Fibroblast of skin of back (primary cell): ENCODE results near the gene NDUFS3. TPM values are rescaled to one million over a fixed set of nuclear protein-coding genes. Genes with fewer than 3 reads are reported as not detected.
"Not testable (repeated sequence)": the region's sequence is repeated elsewhere in the genome, so short reads cannot be mapped to it uniquely, and the experiment has no call there.

Experiments
- DNase-seq: peaks from one replicate; pipeline ENCODE4 v3.0.0-alpha.2; 2013
- polyA plus RNA-seq, 2 experiments: library from polyadenylated mRNA; unstranded; fragments of 120-200 nt; gene quantifications; one replicate each; pipeline ENCODE4 v1.2.1, GENCODE V29; 2013; ENCODE audit not compliant: insufficient read length in 2 of 2

The NDUFS3 gene
- 67.5 TPM for polyA plus RNA-seq (2013, experiment 1 of 2; ENCODE audit: insufficient read length)
- 50.1 TPM for polyA plus RNA-seq (2013, experiment 2 of 2; ENCODE audit: insufficient read length)

GRCh38 chr11:47578524-47579494, at the start of gene NDUFS3, which contains the start of gene KBTBD4:
Gene NDUFS3, plus strand, starts transcription at chr11:47579074. Its CDS starts 18 bp downstream, at chr11:47579092.
Gene KBTBD4, minus strand, starts transcription at chr11:47578970. Its CDS starts 19 bp downstream, at chr11:47578951.
- peak; percentile 86 for DNase-seq

DNA sequence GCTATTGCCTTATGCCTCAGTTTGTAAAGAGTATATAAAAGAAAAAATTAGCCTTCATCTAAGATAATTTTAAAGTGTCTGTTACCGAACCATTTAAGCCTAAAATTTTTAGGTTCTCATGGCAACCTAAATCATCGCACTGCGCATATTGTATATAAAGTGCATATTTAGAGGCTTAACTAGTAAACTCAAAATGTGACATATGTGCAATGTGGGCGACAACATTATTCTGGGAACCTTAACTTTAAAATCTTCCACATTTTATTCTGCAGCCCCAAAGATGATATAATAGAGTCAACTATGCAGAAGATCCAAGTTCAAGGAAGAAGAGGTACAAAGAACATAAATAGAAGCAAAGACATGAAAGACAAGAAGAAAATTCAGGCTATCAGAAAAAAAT, 48.9 kb upstream of the NDUFS3 start:
- DNase-seq = no peak

DNA sequence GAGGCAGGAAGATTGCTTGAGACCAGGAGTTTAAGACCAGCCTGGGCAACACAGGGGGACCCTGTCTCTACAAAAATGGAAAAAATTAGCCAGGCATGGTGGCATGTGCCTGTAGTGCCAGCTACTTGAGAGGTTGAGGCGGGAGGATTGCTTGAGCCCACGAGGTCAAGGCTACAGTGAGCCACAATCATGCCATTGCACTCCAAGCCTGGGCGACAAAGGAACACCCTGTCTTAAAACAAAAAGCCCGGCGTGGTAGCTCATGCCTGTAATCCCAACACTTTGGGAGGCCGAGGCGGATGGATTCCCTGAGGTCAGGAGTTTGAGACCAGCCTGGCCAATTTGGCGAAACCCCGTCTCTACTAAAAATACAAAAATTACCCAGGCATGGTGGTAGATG, 48.2 kb upstream of the NDUFS3 start:
- not testable (repeated sequence) for DNase-seq

DNA sequence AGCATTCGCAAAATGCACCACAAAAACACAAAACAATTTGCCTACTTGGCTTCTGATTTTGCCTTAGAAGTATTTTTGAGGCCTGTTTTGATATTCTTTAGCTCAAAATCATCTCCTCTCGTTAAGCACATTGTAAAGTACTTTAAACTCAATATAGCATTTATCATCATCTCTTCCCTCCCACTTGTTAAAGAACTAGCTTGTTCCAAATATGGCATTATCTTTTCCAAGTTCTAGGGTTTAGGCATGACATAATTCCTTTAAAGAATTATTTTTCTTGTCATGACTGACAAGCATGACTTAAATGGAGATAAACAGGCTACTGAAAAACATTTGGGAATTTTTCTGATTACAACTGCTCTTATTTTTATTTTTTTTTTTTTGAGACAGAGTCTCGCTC, 47.2 kb upstream of the NDUFS3 start:
- DNase-seq = no peak

DNA sequence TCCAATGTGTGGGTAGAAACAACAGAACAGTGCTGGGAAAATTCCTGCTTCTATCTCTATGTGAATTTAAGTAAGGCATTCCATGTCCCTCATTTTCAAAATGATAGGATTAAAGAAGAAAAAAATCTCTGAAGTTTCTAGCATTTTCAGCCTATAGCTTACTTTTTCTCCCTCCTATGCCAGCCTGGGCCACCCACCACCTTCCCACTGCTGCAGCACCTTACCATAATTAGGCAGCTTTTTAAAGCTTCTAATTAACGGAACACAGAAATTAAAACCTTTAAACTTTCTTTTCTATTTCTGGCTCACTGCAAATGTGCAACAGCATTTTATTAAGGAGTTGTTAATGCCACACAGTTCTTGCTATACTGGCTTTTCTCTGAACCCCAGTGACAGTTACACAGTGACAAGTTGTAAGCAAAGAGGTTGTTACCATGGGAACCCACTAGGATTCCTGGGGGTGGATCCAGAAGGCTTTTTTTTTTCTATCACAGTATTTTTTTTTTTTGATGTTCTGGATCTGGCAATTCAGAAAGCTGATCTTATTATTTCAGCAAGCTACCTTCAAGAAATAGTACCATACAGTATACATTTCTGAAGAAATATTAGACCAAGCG, 46.2 kb upstream of the NDUFS3 start:
- DNase-seq = peak; percentile 50

GRCh38 chr11:47533690-47534151, 45.2 kb upstream of the NDUFS3 start:
- peak; percentile 86 for DNase-seq

GRCh38 chr11:47534704-47535251, 44.1 kb upstream of the NDUFS3 start:
- DNase-seq = no peak

- no peak for DNase-seq
Observed at GRCh38 chr11:47536915-47537314, 42.0 kb upstream of the NDUFS3 start.

DNA sequence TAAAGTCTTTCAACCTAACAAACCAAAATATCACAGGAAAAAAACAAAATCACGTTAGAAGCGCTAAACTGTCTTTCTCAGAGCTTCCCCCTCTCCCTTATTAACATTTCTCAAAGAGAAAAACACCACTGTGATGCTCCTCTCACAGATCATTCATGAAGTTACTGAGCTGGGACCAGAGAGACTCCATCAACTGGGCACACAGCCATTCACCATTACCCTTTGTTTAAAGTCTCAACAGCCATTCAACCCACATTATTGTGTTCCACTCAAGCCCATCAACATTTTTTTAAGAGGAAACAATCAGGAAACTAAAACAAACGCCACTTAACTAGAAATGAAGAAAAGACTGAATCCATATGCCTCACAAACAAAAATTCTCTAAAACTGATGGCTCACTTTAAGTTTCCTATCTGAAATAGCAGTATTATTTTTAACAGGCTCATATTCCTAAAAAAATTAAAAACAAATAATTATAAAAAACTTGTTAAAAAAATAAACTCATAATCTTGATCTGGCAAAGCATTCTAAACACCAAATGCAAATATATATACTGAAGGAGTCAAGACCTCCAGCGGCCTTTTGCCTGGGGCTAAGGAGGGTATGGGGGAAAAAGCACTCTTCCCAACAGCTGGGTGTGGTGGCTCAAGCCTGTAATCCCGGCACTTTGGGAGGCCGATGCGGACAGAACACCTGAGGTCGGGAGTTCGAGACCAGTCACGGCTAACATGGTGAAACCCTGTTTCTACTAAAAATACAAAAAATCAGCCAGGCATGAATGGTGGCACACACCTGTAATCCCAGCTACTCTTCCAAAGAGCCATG, 39.9 kb upstream of the NDUFS3 start:
- no peak for DNase-seq

- no peak for DNase-seq
Observed at GRCh38 chr11:47539681-47540039, 39.2 kb upstream of the NDUFS3 start.

- DNase-seq = no peak
Observed at GRCh38 chr11:47541070-47541469, 37.8 kb upstream of the NDUFS3 start.

GRCh38 chr11:47545298-47545697, 33.6 kb upstream of the NDUFS3 start:
- DNase-seq = no peak

DNA sequence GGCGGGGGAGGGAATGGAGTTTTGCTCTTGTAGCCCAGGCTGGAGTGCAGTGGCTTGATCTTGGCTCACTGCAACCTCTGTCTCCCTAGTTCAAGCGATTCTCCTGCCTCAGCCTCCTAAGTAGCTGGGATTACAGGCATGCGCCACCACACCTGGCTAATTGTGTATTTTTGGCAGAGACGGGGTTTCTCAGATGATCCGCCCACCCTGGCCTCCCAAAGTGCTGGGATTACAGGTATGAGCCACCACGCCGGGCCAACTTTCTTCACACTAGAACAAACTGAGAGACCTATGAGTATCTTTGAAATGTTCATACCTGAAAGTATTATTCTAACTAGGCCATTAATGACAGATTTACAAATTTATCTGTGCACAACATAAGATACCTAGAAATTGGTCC, 32.6 kb upstream of the NDUFS3 start:
- DNase-seq = not testable (repeated sequence)

GRCh38 chr11:47550288-47551047, 28.4 kb upstream of the NDUFS3 start:
- no peak for DNase-seq

GRCh38 chr11:47551086-47551485, 27.8 kb upstream of the NDUFS3 start:
- no peak for DNase-seq

DNA sequence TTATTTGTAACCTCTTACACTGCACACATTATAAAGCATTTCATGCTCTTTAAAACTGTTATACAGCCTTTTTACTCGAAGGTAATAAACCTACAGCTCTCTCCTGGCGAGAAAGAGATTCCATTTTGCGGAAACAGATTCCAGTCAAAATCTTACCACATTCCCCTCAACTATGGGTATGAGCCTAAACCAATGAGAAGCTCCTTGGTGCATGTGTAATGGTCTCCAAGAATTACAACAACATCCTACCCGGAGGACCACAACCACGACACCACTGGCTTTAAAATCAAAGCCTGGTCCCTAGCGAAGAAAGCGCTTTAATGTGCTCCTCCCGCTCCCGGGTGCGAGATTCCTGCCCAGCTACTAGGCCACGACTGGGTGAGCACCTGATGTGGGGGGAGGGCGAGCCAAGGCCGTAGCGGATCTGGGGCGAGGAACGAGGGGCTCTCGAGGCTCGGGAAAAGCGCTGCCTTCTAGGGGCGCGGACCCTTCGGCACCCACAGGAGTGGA, 26.8 kb upstream of the NDUFS3 start:
- peak; percentile 62 for DNase-seq

- DNase-seq = peak; percentile 91
Observed at GRCh38 chr11:47552566-47553405, 26.1 kb upstream of the NDUFS3 start, which contains the start of gene CELF1. Gene CELF1, minus strand, starts transcription at chr11:47553132. Its CDS starts 53,609 bp downstream, at chr11:47499523.

GRCh38 chr11:47553406-47553743, 25.5 kb upstream of the NDUFS3 start:
- no peak for DNase-seq

DNA sequence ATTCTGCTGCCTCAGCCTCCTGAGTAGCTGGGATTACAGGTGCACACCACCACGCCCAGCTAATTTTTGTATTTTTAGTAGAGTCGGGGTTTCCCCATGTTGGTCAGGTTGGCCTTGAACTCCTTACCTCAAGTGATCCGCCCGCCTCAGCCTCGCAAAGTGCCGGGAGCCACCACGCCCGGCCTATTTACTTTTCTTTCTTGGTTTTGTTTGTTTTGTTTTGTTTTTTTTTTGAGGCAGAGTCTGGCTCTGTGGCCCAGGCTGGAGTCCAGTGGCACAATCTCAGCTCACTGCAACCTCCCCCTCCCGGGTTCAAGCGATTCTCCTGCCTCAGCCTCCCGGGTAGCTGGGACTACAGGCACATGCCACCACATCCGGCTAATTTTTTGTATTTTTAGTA, 21.9 kb upstream of the NDUFS3 start:
- DNase-seq = not testable (repeated sequence)

- DNase-seq = no peak
Observed at GRCh38 chr11:47558695-47559094, 20.2 kb upstream of the NDUFS3 start.
